K562 (cell line): ENCODE results near the gene FBN3. TPM values are rescaled to one million over a fixed set of nuclear protein-coding genes. Genes with fewer than 3 reads are reported as not detected.

Experiments used
- ATAC-seq: fragments of 200-7000 bp; cut with Tn5 transposase; 3 replicates; pipeline ENCODE4 v1.9.1; 2020; ENCODE audit warnings: moderate library complexity
- BruUV-seq: library from RNA; stranded (reverse); fragments of 400-500 nt; replicated peaks from 2 replicates; lab custom pipeline; 2021; lab: Mats Ljungman, UMichigan
- CTCF ChIA-PET: fragments of 300-600 bp; formaldehyde crosslinking; extraction: SDS; loops from one replicate; lab custom pipeline; 2021; ENCODE audit warnings: low intra/inter-chr PET ratio; lab: Yijun Ruan, JAX
- POLR2A ChIA-PET: fragments of 300-600, 350-650 bp; sonication (Branson Sonifier 250); formaldehyde crosslinking; extraction: SDS; loops from one replicate; lab custom pipeline; 2021; ENCODE audit warnings: antibody characterized with exemption, inconsistent platforms; lab: Yijun Ruan, JAX
- DNase-seq, 4 experiments: peaks; one replicate each; pipeline versions ENCODE4 v3.0.0 to v3.0.0-alpha.2; 2011 to 2018; ENCODE audit warnings: low spot score in 3 of 4, mixed read lengths in 3 of 4; ENCODE audit errors: extremely low read depth in 1 of 4
- FAIRE-seq: peaks from 2 replicates; lab custom pipeline; 2011; peaks lifted over from hg19 to GRCh38; lab: Jason Lieb, UNC
- H2AFZ ChIP-seq: 2 replicates; pipeline ENCODE4 v1.6.0; 2011; ENCODE audit warnings: low read depth, low read length, control low read depth, inconsistent platforms
- H3K27ac ChIP-seq: fragments of 200-600 bp; 3 replicates; pipeline ENCODE4 v1.8.0; 2011; ENCODE audit warnings: low read depth, mild to moderate bottlenecking, control low read depth, inconsistent platforms, low read length, moderate library complexity, mixed read lengths; ENCODE audit errors: extremely low read depth
- H3K27me3 ChIP-seq, 2 experiments: fragments of 300-600 bp in 1 of 2; 2 replicates in 1 of 2; 3 replicates in 1 of 2; pipeline versions ENCODE4 v1.6.0 to v1.8.0; 2011; ENCODE audit warnings: inconsistent platforms in 2 of 2, low read length in 2 of 2, mild to moderate bottlenecking in 1 of 2, mixed read lengths in 1 of 2, moderate library complexity in 1 of 2; ENCODE audit not compliant: control insufficient read depth in 2 of 2, insufficient read depth in 2 of 2
- H3K36me3 ChIP-seq: fragments of 300-600 bp; 3 replicates; pipeline ENCODE4 v1.8.0; 2011; ENCODE audit warnings: mild to moderate bottlenecking, low read length, inconsistent platforms; ENCODE audit not compliant: control insufficient read depth, insufficient read depth
- H3K4me1 ChIP-seq, 2 experiments: fragments of 200-600 bp in 1 of 2; replicated peaks in 1 of 2; 2 replicates in 1 of 2; 3 replicates in 1 of 2; pipeline versions ENCODE4 v1.5.1 to v1.8.0; 2011; ENCODE audit warnings: inconsistent platforms in 2 of 2, low read length in 2 of 2, mild to moderate bottlenecking in 1 of 2, mixed read lengths in 1 of 2, moderate library complexity in 1 of 2; ENCODE audit not compliant: control insufficient read depth in 2 of 2, insufficient read depth in 2 of 2
- H3K4me2 ChIP-seq: 2 replicates; pipeline ENCODE4 v1.6.1; 2011; ENCODE audit warnings: low read length, control low read depth, inconsistent platforms, mixed read lengths; ENCODE audit not compliant: insufficient read depth
- H3K4me3 ChIP-seq: fragments of 200-600 bp; sonication (generic), shearing (Covaris generic); 2 replicates; pipeline ENCODE4 v1.5.1; 2016; ENCODE audit warnings: control low read depth, inconsistent platforms
- H3K79me2 ChIP-seq: fragments of 200-600 bp; 3 replicates; pipeline ENCODE4 v1.8.0; 2011; ENCODE audit warnings: low read length, inconsistent platforms; ENCODE audit not compliant: control insufficient read depth, insufficient read depth
- H3K9ac ChIP-seq, 2 experiments: 2 replicates each; pipeline versions ENCODE4 v1.6.0 to v1.6.1; 2011; ENCODE audit warnings: low read depth in 2 of 2, low read length in 2 of 2, control low read depth in 1 of 2, inconsistent platforms in 1 of 2, mild to moderate bottlenecking in 1 of 2, mixed read lengths in 1 of 2; ENCODE audit not compliant: insufficient read depth in 1 of 2
- H3K9me1 ChIP-seq: one replicate; pipeline ENCODE4 v1.6.0; 2011; ENCODE audit warnings: inconsistent platforms, mild to moderate bottlenecking, low read length, moderate library complexity; ENCODE audit not compliant: control insufficient read depth, insufficient read depth
- H3K9me3 ChIP-seq: replicated peaks from 2 replicates; pipeline ENCODE4 v1.5.1; 2011; ENCODE audit warnings: low read depth, low read length, inconsistent platforms; ENCODE audit not compliant: control insufficient read depth, insufficient read depth
- H4K20me1 ChIP-seq: replicated peaks from 2 replicates; pipeline ENCODE4 v1.6.1; 2011; ENCODE audit warnings: low read length, inconsistent platforms, mixed read lengths; ENCODE audit not compliant: control insufficient read depth, insufficient read depth
- LARP7 ChIP-seq: fragments of 450-650 bp; IDR thresholded peaks from 2 replicates; pipeline ENCODE4 v1.6.1; 2016
- RBM25 ChIP-seq: fragments of 200-400 bp; formaldehyde crosslinking; IDR thresholded peaks from 2 replicates; pipeline ENCODE4 v1.6.1; 2018; ENCODE audit warnings: low read length, low read depth, moderate library complexity; ENCODE audit not compliant: severe bottlenecking
- TSHZ1 ChIP-seq: fragments of 250-450 bp; sonication (Bioruptor Pico); IDR thresholded peaks from 2 replicates; pipeline ENCODE4 v1.4.0; 2020; ENCODE audit warnings: mild to moderate bottlenecking, moderate library complexity
- ZNF239 ChIP-seq: fragments of 250-450 bp; sonication (Bioruptor Pico); IDR thresholded peaks from 2 replicates; pipeline ENCODE4 v1.4.0; 2020; ENCODE audit warnings: mild to moderate bottlenecking
- WGBS: fragments of 100-300 bp; shearing (Covaris generic); methylation state at CpG from one replicate; pipeline ENCODE4 v1.1.6; 2016; ENCODE audit warnings: low coverage, mixed read lengths; ENCODE audit not compliant: insufficient coverage; ENCODE audit errors: missing lambda C conversion rate; 5-methylcytosine and 5-hydroxymethylcytosine counted together
- in situ Hi-C: fragments of 300-500 bp; cut with MboI; formaldehyde crosslinking; loops from 4 replicates; pipeline ENCODE4 v1.15.0; 2018; ENCODE audit warnings: inconsistent platforms, mixed read lengths
- intact Hi-C: fragments of 100-400 bp; cut with micrococcal nuclease; formaldehyde crosslinking; loops from 2 replicates; pipeline ENCODE4 v1.14.2; 2022
- polyA plus RNA-seq, 8 experiments: library from polyadenylated mRNA; depleted of rRNA in 4 of 8; stranded (reverse) in 5 of 8; unstranded in 3 of 8; fragments of >200 nt; fragmentation: Nextera tagmentation in 2 of 8; fragmentation: Illumina TruSeq in 1 of 8; extraction: Ambion mirVana in 2 of 8; extraction: Trizol in 1 of 8; gene quantifications; 2 replicates each; pipeline versions ENCODE4 v1.2.1 to v1.2.3, GENCODE V29; 2011 to 2014; ENCODE audit warnings: inconsistent platforms in 1 of 8, missing spikeins in 1 of 8
- total RNA-seq, 7 experiments: library from RNA; depleted of rRNA in 6 of 7; stranded (reverse); fragments of >200 nt in 6 of 7; fragmentation: Illumina TruSeq in 2 of 7; extraction: Trizol in 2 of 7; gene quantifications; 2 replicates each; pipeline versions ENCODE4 v1.2.1 to v1.2.3, GENCODE V29; 2011 to 2021; ENCODE audit warnings: low replicate concordance in 1 of 7
- TF ChIP-seq, protein P1 (sequence below): fragments of 250-450 bp; sonication (Bioruptor Pico); IDR thresholded peaks from 2 replicates; pipeline ENCODE4 v1.8.0; 2022; ENCODE audit warnings: inconsistent platforms

Gene FBN3
- total and polyA plus RNA-seq, 9 of the 15 experiments (the other 6 are each of a cell fraction or from before 2014, with no cell fraction given) = under 0.01 to 0.29 (median 0.01) TPM; not detected in 4

DNA sequence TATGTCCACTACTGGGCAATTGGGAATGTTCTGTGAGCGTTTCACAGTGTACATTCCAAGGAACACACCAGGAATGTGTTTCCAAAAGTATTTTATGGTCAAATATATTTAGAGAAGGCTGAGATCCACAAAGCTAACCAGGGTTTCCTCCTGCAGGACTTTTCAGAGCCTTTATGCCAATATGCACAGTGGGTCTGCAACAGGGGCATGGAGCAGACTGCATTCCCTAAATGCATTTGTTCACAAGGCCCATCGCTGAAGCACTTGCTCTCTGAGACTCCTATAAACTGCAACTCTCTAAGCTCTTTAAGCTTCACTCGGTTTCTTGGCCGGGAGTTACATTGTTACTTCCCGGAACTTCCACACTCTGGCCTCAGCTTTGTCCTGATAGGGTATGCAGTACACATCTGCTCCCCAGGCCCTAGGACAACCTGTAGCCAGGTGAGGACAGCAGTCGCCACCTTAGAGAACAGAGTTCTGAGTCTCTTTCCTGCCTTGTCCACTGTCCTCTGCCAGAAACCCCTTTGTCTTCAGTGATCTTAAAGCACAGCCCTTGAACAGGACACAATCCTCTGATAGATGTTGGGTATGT lies 33.5 kb downstream of the FBN3 start:
- 7% methylated on average over 6 of the region's 6 CpGs for WGBS
- intact Hi-C loops = no loop called here
- Histone ChIP-seq H3K79me2 (no peaks in the 10 kb centered on the region), H3K9ac (no peak overlapping the region), H4K20me1 (0 out of 2 replicates have a peak, but pooled peaks cover 2% of the 10 kb centered on the region), H3K27ac (no peak overlapping the region), H3K27me3 (peaks cover 25 to 45% of the 10 kb centered on the region in 2 experiments; a peak in 4 of 5 replicates)
- BruUV-seq = no TSS peak
- FAIRE-seq = no peak
- TF ChIP-seq TSHZ1 = no peak
- TF ChIP-seq LARP7 = no peak
- peak; percentile 95 for TF ChIP-seq ZNF239 (CRISPR knock-in tag)
- TF ChIP-seq, protein P1, sequence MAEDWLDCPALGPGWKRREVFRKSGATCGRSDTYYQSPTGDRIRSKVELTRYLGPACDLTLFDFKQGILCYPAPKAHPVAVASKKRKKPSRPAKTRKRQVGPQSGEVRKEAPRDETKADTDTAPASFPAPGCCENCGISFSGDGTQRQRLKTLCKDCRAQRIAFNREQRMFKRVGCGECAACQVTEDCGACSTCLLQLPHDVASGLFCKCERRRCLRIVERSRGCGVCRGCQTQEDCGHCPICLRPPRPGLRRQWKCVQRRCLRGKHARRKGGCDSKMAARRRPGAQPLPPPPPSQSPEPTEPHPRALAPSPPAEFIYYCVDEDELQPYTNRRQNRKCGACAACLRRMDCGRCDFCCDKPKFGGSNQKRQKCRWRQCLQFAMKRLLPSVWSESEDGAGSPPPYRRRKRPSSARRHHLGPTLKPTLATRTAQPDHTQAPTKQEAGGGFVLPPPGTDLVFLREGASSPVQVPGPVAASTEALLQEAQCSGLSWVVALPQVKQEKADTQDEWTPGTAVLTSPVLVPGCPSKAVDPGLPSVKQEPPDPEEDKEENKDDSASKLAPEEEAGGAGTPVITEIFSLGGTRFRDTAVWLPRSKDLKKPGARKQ (CRISPR knock-in tag) = no peak
- peak; percentile 31 for TF ChIP-seq RBM25
- TF ChIP-seq, all 486 proteins: peak for 2
- H3K9me1 ChIP-seq = no peaks in the 10 kb centered on the region
- H2AFZ ChIP-seq = no peak overlapping the region
- H3K36me3 ChIP-seq = no peaks in the 10 kb centered on the region
- H3K4me2 ChIP-seq = no peak overlapping the region
- ATAC-seq (no peak), DNase-seq (no peak)
- H3K9me3 ChIP-seq = no peaks in the 10 kb centered on the region
- H3K4me3 ChIP-seq = no peak overlapping the region
- CTCF ChIA-PET = no interaction called here
- in situ Hi-C loops = no loop called here
- peaks cover 0 to 3% of the 10 kb centered on the region in 2 experiments; a peak in 1 of 5 replicates for H3K4me1 ChIP-seq
- POLR2A ChIA-PET = no interaction called here
